HG02678 (cell line): ENCODE data around the gene POLDIP3.
"Not testable (repeated sequence)": the region's sequence is repeated elsewhere in the genome, so short reads cannot be mapped to it uniquely, and the experiment has no call there.

ENCODE experiments used
- ATAC-seq: cut with Tn5 transposase; IDR thresholded peaks from one replicate; pipeline ENCODE4 v1.9.1; 2021; ENCODE audit warnings: mild to moderate bottlenecking, moderate library complexity; ENCODE audit not compliant: unreplicated experiment

POLDIP3 gene

DNA sequence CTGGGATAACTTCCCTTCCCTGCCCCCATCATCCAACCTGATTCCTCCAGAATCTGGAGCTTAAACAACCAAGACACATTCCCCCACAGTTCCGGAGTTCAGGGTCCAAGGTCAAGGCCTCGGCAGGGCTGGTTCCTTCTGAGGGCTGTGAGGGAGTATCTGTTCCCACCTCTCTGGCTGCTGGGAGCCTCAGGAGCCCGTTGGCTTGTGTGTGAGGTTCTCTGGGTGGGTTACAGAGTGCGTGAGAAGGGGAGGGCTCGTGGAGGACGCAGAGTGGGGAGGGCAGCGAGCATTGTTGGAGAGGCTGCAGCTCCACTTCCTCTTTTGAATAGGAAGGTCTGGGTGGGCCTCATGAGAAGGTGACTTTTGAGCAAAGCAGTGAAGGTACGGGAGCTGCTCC, 52.4 kb downstream of the POLDIP3 start:
- ATAC-seq, result no peak

DNA sequence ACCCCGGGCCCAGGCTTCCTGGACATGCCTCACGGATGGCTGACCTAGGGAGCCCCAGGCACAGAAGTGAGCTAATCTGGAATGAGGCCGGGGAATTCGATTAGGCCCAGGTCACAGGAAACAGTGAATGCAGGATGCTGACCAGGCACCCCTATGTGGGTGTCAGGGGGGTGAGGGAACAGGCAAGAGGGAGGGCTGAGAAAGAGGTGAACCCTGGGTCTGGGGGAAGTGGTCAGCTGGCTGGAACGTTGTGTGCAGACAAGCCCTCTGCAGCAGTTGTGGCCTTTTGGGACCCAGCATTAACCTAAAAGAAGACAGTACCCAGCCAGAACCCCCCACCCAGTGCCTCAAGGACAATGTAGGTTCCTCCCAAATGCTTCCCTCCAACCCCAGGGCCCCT, 52.8 kb downstream of the POLDIP3 start:
- no peak for ATAC-seq

DNA sequence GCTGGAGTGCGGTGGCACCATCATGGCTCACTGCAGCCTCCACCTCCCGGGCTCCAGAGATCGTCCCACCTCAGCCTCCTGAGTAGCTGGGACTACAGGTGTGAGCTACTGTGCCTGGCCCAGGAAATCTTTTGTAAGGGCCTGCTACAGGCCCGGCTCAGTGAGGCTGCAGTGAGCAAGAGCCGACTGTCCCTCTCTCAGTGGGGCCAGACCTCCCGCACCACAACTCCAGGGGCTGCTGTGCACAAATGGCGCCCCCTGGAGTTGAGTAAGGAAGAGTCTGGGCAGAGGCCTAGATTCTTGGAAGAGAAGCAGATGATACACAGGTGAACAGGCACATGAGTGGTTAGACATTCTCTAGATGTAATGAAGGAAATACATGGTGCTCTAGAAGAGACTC, 53.9 kb downstream of the POLDIP3 start:
- ATAC-seq, result no peak

DNA sequence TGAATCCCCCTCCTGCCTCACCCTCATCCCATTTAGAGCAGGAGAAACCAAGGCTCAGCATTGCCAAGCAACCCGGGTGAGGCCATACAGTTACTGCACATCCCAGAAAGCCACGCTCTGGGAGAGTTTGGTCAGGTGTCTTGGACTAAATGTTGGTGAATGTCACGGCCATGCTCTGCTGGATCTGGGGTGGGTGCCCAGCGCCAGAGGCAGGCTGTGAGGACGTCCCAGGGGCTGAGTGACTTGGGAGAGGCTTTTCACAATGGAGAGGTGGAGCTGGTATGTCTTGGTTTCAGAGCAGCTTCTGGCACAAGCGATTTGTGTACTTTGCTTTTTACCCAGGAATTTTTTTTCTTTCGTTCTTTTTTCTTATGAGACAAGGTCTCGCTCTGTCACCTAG, 54.3 kb downstream of the POLDIP3 start:
- no peak for ATAC-seq

DNA sequence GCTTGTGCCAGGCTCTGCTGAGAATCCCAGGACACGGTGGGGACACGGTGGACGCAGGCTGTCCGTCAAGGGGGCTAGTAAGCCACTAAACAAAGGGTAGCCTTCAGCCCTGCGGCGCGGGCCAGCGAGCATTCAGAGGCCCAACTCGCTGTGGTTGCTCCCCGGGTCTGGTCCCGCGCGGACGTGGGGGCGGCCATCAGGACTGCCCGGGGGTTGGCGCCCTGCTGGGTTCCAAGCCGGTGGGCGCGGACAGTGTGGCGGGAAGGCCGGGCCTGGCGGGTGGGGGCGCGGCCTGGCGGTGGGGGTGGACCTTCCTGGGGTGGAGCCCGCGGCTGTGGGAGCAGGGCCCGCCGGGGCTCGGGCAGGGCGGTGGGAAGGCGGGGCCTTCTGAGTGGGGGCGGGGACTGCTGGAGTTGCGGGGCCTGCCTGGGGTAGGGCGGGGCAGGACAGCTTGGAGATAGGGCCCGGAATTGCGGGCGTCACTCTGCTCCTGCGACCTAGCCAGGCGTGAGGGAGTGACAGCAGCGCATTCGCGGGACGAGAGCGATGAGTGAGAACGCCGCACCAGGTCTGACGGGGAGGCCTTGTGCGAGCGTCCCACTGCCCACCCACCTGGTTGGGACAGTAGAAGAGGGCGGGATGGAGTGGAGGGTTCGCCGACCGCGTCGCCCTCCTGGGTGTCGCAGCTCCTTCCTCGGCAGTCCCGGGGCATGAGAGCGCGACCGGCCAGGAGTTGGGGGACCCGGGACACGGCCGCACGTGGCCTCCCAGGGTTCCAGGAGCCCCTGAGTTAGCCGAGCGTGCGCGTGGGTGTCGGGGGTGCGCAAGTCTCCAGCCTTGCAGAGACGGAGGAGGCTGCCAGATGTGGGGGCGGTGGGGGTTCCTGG, 61.0 kb downstream of the POLDIP3 start, which contains the start of gene SERHL2:
Gene SERHL2, plus strand, starts transcription at position 482 of the 887 bp plus-strand sequence. Its CDS starts 65 bp downstream, at position 547.
- ATAC-seq, result peak; percentile 77

DNA sequence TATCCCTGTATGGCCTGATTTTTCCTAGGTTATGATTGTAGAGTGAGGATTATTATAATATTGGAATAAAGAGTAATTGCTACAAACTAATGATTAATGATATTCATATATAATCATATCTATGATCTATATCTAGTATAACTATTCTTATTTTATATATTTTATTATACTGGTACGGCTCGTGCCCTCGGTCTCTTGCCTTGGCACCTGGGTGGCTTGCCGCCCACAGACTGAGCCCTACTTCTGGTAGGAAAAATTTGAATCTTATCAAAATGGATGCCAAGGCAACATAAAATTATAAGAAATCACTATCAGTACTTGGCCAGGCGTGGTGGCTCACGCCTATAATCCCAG, 62.4 kb downstream of the POLDIP3 start:
- ATAC-seq, result not testable (repeated sequence)

DNA sequence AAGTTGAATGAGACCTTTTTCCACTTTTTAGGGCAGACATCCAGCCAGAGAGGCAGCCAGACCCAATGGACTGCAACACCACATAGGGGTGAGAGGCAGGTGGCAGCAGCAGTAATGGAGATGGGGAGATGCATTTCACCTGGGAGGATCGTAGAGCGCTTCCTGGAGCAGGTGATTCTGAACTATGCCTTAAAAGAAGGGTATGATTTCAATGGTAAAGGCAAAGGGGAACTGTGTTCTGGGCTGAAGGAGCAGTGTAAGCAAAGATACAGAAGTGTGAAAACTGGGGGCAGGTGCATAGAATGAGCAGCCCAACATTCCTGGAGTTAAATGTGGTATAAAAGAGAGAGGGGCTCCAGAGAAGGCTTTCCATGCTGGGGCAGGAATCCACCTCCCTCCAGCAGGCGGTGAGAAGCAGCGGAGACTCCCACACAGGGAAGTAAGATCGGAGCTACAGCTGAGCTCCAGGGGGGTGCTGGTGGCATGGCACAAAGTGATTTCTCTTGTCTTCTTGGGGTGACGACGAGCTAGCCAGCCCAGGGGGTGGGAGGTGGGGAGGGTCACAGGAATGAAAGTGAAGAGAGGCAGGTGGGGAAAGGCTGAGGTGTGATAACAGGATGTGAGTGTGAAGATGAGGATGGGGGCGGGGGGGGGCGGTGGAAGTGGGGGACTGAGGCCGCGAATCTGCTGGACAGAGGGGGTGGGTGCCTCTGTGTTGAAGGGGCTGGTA, 65.2 kb downstream of the POLDIP3 start:
- no peak for ATAC-seq

DNA sequence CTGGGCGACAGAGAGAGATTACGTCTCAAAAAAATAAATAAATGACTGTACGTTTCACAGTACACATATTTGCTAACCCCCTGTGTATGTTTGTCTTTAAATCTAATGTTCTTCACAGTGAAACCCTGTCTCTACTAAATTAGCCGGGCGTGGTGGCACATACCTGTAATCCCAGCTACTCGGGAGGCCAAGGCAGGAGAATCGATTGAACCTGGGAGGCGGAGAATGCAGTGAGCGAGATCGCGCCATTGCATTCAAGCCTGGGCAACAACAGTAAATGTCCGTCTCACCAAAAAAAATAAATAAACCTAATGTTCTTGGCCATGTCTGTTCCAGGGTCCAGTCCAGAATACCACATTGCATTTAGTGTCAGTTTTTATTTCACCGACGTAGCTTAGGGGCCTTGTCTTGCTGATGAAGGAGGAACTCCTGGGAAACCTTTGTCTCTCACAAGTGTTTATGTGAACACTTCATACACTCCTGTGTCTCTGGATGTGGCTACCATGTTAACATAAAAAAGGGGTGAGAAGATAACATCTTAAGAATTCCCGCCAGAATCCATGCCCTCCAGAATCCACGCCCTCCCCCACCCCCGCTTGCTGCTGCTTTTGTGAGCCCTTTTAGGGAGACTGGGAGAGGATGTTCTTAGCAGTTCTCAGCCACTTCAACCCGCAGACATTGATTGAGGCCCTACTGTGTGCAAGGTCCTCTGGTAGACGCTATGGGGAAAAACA, 65.9 kb downstream of the POLDIP3 start:
- ATAC-seq, result no peak

DNA sequence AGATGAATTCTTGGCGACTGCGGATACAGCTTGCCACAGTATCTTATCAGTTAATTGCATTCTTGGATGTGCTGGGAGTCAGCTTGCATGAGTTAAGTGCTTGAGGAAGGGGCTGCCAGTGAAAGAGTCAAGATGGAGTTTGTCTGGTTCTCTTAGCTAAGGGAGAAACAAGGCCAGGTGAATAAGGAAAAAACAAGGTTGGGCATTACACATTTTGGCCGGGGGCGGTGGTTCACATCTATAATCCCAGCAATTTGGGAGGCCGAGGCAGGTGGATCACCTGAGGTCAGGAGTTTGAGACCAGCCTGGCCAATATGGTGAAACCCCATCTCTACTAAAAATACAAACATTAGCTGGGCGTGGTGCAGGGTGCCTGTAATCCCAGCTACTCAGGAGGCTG, 66.6 kb downstream of the POLDIP3 start:
- ATAC-seq, result not testable (repeated sequence)

DNA sequence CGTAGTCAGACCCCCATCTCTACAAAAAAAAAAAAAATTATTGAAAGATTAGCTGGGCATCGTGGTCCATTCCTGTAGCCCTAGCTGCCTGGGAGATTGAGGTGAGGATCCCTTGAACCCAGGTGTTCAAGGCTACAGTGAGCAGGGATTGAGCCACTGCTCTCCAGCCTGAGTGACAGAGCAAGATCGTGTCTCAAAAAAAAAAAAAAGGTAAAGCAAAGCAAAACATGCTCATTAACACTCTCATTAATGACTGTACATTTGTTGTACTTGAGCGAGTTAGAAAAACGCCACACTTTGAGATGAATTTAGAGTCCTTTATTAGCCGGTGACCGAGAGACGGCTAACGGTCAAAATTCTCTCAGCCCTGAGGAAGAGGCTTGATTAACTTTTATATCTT, 67.1 kb downstream of the POLDIP3 start:
- ATAC-seq, result no peak

DNA sequence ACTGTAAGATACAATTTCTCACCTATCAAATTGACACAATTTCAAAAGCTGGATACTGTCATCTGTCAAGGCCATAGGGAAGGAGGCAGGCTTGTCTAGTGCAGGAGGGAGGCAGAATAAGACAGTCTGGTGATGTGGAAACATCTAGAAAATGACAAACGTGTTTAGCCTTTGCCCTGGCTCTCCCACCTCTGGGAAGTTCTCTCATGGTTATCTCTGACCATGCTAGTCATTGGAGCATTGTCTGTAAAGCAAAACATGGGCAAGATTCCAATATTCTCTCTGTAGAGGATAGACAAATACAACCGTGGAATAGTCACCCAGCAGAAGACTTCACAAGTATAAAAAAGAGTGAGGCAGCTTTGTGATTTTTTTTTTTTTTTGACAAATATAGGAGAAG, 70.0 kb downstream of the POLDIP3 start:
- no peak for ATAC-seq

DNA sequence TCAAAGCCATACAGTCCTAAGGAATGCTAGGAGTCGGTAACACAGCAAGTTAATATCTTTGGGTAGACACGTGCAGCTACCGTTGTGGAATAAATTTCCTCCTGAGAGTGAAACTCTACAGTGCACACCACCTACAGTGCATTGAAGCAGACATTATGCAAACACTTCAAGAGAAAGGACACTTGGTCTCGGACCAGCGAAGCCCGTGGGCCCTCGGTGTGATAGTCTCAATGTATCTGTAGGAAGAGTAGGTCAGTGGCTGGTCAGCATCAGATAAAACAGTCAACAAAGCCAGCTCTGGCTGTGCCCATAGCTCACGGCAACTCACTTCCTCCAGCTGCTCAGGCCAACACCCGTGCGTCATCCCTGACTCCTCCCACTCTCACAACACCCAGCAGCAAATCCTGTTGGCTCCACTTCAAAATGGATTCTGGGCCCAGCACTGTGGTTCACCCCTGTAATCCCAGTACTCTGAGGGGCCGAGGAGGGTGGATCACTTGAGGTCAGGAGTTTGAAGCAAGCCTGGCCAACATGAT, 75.4 kb downstream of the POLDIP3 start:
- peak; percentile 55 for ATAC-seq

DNA sequence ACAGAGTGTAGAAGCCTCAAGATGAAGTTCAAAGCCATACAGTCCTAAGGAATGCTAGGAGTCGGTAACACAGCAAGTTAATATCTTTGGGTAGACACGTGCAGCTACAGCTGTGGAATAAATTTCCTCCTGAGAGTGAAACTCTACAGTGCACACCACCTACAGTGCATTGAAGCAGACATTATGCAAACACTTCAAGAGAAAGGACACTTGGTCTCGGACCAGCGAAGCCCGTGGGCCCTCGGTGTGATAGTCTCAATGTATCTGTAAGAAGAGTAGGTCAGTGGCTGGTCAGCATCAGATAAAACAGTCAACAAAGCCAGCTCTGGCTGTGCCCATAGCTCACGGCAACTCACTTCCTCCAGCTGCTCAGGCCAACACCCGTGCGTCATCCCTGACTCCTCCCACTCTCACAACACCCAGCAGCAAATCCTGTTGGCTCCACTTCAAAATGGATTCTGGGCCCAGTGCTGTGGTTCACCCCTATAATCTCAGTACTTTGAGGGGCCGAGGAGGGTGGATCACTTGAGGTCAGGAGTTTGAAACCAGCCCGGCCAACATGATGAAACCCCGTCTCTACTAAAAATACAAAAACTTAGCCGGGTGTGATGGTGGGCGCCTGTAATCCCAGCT, 77.4 kb downstream of the POLDIP3 start:
- ATAC-seq, result peak; percentile 47

DNA sequence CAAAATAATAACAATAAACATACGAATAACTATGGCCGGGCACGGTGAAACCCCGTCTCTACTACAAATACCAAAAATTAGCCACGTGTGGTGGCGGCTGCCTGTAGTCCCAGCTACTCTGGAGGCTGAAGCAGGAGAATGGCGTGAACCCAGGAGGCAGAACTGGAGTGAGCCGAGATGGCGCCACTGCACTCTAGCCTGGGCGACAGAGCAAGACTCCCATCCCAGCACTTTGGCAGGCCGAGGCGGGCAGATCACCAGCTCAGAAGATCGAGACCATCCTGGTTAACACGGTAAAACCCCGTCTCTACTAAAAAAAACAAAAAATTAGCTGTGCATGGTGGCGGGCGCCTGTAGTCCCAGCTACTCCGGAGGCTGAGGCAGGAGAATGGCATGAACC, 78.0 kb downstream of the POLDIP3 start:
- ATAC-seq, result not testable (repeated sequence)

DNA sequence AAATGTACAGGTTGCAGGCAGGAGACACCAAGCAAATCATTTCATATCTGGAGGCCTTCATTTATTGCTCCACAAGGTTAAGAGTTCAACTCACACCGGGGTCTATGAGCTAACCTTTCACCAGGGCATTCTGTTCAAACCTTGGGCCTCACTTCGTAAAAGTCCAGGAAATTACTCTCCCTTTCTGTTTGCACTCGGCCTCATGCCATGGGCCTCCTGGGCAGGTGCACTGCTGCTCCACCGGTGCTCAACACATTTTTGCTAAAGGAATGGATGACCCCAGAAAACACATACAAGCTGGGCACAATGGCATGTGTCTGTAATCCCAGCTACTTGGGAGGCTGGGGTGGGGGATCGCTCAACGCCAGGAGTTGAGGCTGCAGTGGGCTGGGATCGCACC, 78.5 kb downstream of the POLDIP3 start:
- no peak for ATAC-seq

DNA sequence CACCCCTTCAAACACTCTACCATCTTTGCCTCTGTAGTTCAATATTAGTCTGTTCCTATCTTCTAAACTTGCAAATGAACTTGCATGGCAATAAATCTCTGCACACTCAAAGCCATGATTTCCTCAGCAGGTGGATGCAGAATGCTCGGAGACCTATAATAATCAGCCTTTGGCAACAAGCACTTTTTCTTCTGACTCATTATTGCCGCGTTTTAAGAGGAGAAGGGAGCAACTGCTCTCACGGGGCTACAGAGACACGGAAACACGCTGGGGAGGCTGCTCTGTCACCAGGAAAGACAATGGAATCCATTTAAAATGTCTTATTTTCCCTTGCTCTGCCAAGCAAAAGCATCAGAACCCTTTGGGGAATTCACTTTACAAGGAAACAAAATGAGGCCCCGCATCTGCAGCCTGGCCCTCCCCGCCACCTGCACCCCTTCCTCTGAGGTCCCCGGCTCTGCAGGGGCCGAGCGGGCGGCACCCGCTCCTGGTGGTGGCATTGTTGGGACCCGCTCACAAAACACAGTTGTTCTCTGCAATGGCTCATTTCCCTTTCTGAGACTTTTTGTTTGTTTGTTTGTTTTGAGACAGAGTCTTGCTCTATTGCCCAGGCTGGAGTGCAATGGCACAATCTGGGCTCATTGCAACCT, 79.5 kb downstream of the POLDIP3 start:
- not testable (repeated sequence) for ATAC-seq
